Measurements from ENCODE around the gene TGFBR3. TPM values are rescaled to one million over a fixed set of nuclear protein-coding genes. Genes with fewer than 3 reads are reported as not detected.
A peak's percentile ranks its signal among the peaks of the same experiment; 100 is the strongest.

Gene TGFBR3
- total and polyA plus RNA-seq, 2 of the 4 experiments (the other 2 are of a cell fraction), result 3.0 to 11.3 TPM

- POLR2A ChIA-PET (ENCODE audit: unreplicated experiment), result interaction anchor here (0.6 kb wide), 1 partner anchor 13 kb away, joined by 3 read pairs; no protein-coding TSS in a partner anchor
- H3K27me3 ChIP-seq (ENCODE audit: control insufficient read depth, insufficient read depth, low read length), result no peaks in the 10 kb centered on the region
- H4K20me1 ChIP-seq (ENCODE audit: insufficient read depth, low read length), result no peaks in the 10 kb centered on the region; the same call in 1 of the 2 replicates
- H3K18ac ChIP-seq (ENCODE audit: low read depth, low read length), result no peak overlapping the region
- no peaks in the 10 kb centered on the region for H3K9me3 ChIP-seq (ENCODE audit: control insufficient read depth, insufficient read depth, low read length)
- no peak overlapping the region; the same call in 1 of the 2 replicates for H3K14ac ChIP-seq (replicated peaks; ENCODE audit: low read depth, low read length)
- no peak overlapping the region for H3K23ac ChIP-seq (ENCODE audit: low read depth, low read length)
- H2BK5ac ChIP-seq (ENCODE audit: low read depth, low read length, poor library complexity, severe bottlenecking), result no peak overlapping the region
- H2BK15ac ChIP-seq (ENCODE audit: low read depth, low read length), result no peak overlapping the region
- H4K91ac ChIP-seq (ENCODE audit: insufficient read depth, low read depth, low read length), result no peak overlapping the region
- dilution Hi-C loops (cut with HindIII; ENCODE audit: low sequenced_read_pairs, unreplicated experiment) (no loop called here), in situ Hi-C loops (cut with MboI; ENCODE audit: low sequenced_read_pairs) (loop anchor here (10.0 kb wide), 1 partner anchor 154 kb away; the partner anchor contains the start of gene TGFBR3), intact Hi-C loops (cut with micrococcal nuclease) (loop anchor here (10.0 kb wide), 1 partner anchor 216 kb away; no protein-coding TSS in a partner anchor)
- DNase-seq (peak; percentile 75), ATAC-seq (ENCODE audit: low read depth) (peak; percentile 33)
- H3K4me3 ChIP-seq (ENCODE audit: insufficient read depth, low read depth, low read length), result no peak overlapping the region
- H3K9me1 ChIP-seq (ENCODE audit: insufficient read depth, low read length), result peaks cover 23% of the 10 kb centered on the region
- H3K27ac ChIP-seq (ENCODE audit: insufficient read depth, low read length), result no peak overlapping the region
- H2BK20ac ChIP-seq (ENCODE audit: low read depth, low read length), result 0 out of 2 replicates have a peak overlapping the region, but pooled peaks have one; percentile 5
- no peak overlapping the region for H2BK120ac ChIP-seq (ENCODE audit: low read depth, low read length)
- peak overlapping the region; percentile 6 for H2AFZ ChIP-seq (replicated peaks; ENCODE audit: low read length, poor library complexity)
- 60% methylated on average over 3 of the region's 15 CpGs; no CpG with 5 or more reads in 1 of the 2 experiments for WGBS, 2 experiments (ENCODE audit: extremely low coverage in 2 of 2, insufficient read length in 1 of 2)
- H3K36me3 ChIP-seq (ENCODE audit: control insufficient read depth, insufficient read depth, low read length), result peaks cover 17% of the 10 kb centered on the region
- H3K4me1 ChIP-seq (ENCODE audit: control insufficient read depth, insufficient read depth, low read length), result peaks cover 21% of the 10 kb centered on the region
- H3K79me1 ChIP-seq (ENCODE audit: low read depth in 1 of 2, low read length in 2 of 2), result peaks cover 0 to 8% of the 10 kb centered on the region in 2 experiments; a peak in 1 of 4 replicates
- H4K8ac ChIP-seq (ENCODE audit: low read depth in 2 of 2, low read length in 2 of 2), result no peak overlapping the region; a peak in 1 of 4 replicates
- peak overlapping the region; percentile 47 for H3K4ac ChIP-seq (ENCODE audit: low read depth, low read length)
- peak overlapping the region; percentile 84; the same call in 1 of the 2 replicates for H2AK5ac ChIP-seq (ENCODE audit: low read depth, low read length)
- H4K5ac ChIP-seq (ENCODE audit: low read depth, low read length), result no peak overlapping the region
- H3K56ac ChIP-seq (ENCODE audit: extremely low read depth, insufficient read depth, low read length), result no peak overlapping the region
- no peak overlapping the region for H2AK9ac ChIP-seq (replicated peaks; ENCODE audit: low read depth, low read length, poor library complexity)
- H3K9ac ChIP-seq (ENCODE audit: low read depth, low read length), result no peak overlapping the region
- H3K4me2 ChIP-seq (ENCODE audit: low read depth, low read length), result 0 out of 2 replicates have a peak overlapping the region, but pooled peaks have one; percentile 11
- CTCF ChIA-PET, result no interaction called here
- TF ChIP-seq BHLHE40 (IDR thresholded peaks at IDR 0.05; ENCODE audit: low read depth, low read length) (peak; percentile 78; the same call in 1 of the 2 replicates), FOS (IDR thresholded peaks at IDR 0.05; ENCODE audit: low read depth, low read length) (0 out of 2 replicates have a peak, but pooled peaks have one; percentile 2), POLR2A (IDR thresholded peaks at IDR 0.05; ENCODE audit: low read depth, low read length) (no peak), CEBPB (IDR thresholded peaks at IDR 0.05; ENCODE audit: low read depth, low read length) (peak; percentile 89)
- TF ChIP-seq, protein P1, sequence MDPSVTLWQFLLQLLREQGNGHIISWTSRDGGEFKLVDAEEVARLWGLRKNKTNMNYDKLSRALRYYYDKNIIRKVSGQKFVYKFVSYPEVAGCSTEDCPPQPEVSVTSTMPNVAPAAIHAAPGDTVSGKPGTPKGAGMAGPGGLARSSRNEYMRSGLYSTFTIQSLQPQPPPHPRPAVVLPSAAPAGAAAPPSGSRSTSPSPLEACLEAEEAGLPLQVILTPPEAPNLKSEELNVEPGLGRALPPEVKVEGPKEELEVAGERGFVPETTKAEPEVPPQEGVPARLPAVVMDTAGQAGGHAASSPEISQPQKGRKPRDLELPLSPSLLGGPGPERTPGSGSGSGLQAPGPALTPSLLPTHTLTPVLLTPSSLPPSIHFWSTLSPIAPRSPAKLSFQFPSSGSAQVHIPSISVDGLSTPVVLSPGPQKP (IDR thresholded peaks at IDR 0.05; ENCODE audit: borderline replicate concordance, low read depth, low read length), result no peak
- no TSS peak for BruUV-seq (replicated peaks)
Measured at GRCh38 chr1:91730801-91731732, 154.9 kb downstream of the TGFBR3 start.
